NCI-H2029 (cell line): ENCODE measurements around the gene BRAT1.
A peak's percentile ranks its signal among the peaks of the same experiment; 100 is the strongest.

Source experiments
- DNase-seq: peaks from one replicate; lab custom pipeline; 2025; lab: John Stamatoyannopoulos, UW

The BRAT1 gene

GRCh38 chr7:2523461-2523936 lies 31.8 kb downstream of the BRAT1 start:
- DNase-seq = peak; percentile 76

DNA sequence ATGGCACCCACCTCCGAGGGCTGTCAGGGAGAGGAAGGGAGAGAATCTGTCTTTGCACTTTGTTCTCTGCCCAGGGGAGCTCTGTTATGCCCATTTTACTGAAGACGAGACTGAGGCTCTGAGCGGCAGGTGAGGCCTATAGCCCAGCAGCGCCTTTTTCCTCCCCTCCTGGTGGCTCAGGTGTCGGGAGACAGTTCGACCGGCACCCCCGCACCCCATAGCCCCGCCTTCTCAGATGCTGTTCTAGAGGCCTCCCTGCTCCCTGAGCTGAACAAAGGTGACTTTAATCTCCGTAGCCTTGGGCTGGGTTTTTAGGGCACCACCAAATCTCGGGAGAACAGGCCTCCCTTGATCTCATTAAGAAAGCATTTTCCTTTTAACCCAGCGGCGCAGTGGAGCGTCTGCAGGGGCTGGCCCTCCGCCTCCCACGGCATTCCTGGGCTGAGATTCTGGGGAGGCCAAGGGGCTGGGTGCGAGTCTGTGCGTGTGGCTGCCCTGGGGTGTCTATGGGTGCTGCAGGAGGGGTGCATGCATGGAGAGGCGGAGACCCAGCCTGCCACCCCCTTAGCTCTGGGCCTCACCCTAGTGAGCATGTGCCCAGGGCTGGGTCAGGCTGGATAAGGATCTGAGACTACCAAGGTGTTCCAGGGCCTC lies 32.4 kb downstream of the BRAT1 start:
- peak; percentile 37 for DNase-seq

- DNase-seq = peak; percentile 27
These were observed 33.3 kb downstream of the BRAT1 start for GRCh38 chr7:2521952-2522591.

GRCh38 chr7:2521341-2521745 lies 34.0 kb downstream of the BRAT1 start:
- DNase-seq = no peak

GRCh38 chr7:2520761-2521290 lies 34.5 kb downstream of the BRAT1 start:
- DNase-seq = no peak

GRCh38 chr7:2520131-2520760 lies 35.1 kb downstream of the BRAT1 start:
- DNase-seq = no peak

DNA sequence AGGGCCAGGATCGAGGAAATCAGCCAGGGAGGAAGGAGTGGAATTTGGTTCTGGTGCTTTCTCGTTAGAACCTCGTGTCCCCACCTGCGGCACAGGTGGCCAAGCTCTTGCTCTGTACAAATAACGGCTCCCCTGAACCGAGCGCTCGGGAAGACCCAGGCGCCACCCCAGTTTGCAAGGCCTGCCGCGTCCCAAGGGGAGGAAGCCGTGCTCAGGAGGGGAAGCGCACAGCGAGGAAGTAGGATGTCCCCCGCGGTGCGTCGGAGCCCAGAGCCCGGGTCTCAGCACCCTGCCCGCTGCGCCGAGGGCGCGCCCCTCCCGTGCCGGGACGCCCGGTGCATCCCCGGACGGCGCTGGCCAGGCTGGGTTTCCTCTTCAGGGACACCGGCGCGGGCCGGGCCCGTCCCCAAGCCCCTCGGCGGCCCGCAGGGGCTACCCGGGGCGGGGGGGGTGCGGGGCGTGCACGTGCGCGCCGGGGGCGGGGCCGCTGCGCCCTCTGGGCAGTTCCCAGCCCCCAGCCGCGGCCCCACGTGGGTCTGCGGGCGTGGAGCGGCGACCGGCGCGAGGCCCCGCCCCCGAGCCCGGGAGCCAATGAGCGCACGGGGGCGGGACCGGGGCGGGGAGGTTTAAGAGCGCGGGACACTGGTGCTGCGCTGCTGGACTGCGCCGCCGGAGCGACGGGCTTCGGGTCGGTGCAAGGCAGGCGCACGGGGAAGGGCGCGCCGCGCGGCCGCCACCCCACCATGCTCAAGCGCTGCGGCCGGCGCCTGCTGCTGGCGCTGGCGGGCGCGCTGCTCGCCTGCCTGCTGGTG lies 36.0 kb downstream of the BRAT1 start, which contains the start of gene LFNG:
TSS of gene LFNG (plus strand) at position 656 of the 812 bp plus-strand sequence. CDS start at position 744, 88 bp downstream.
- DNase-seq = peak; percentile 82

GRCh38 chr7:2518737-2519118 lies 36.6 kb downstream of the BRAT1 start:
- no peak for DNase-seq

GRCh38 chr7:2517678-2518507 lies 37.4 kb downstream of the BRAT1 start:
- DNase-seq = no peak

DNA sequence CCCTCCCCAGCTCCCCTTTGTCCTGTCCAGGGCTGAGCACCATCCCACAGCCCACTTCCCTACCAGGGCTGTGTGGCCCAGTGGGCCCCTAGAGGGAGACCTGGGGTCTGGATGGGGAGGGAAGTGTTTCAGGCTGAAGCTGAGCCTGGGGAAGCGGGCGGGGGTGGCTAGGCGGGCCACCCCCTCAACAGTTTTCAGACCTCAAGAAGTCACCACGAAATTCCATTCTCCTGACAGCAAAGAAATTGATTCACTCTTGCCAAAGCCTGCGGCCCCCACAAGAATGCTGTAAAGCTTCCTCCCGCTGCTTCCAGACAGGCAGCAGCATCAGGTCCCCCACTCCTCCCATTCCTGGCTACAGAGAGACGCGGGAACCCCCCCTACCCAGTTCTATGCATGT lies 38.3 kb downstream of the BRAT1 start:
- no peak for DNase-seq

DNA sequence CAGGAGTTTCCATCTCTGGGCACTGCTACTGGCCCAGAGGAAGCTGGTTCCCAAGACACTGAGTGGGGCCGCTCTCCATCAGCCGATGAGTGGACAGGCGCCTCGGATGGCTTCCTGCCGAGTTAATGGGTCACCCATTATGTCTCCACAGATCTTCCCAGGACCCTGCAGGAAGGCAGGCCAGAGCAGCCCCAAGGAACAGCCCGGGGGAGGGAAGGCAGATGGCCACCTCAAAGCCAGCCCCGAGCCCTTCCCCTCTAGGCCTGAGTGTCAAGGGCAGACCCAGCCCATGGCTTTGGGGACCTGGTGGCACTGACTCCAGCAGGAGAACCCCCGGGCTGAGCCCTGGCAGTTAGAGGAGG lies 39.1 kb downstream of the BRAT1 start:
- no peak for DNase-seq

DNA sequence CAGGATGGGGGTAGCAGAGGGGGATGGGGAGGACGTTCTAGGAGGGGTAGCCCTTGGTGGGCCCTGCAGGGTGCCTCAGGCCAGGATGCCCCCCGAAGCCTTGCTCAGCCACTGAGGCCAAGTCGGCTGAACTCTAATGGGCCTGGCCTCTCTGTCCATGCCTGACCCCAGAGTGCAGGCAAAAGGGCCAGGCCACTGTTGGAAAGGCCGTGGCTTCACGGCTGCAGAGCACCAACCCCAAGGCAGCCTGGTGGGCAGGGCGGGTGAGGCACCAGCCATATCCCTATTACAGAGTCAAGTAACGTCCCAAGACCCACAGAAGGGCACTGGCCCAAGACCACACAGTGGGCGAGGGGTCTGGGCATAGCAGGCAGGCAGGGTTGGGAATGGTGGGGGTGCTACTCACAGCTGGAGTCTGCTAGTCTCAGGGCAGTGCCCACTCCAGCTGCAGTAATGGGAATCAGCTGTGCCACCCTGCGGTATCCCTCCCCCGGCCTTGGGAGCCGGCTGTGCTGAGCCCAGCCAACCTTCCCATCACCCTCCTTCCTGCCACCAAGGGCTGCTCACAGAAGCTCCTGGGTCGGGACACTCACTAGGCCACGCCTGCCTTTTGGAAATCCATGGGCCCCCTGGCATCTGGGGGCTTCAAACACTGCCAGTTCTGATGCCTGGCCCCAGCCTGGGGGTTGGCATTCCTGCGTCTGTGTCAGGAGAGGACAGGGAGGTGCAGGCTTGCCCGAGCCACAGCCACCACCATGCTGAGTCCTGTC lies 39.7 kb downstream of the BRAT1 start:
- DNase-seq = no peak

DNA sequence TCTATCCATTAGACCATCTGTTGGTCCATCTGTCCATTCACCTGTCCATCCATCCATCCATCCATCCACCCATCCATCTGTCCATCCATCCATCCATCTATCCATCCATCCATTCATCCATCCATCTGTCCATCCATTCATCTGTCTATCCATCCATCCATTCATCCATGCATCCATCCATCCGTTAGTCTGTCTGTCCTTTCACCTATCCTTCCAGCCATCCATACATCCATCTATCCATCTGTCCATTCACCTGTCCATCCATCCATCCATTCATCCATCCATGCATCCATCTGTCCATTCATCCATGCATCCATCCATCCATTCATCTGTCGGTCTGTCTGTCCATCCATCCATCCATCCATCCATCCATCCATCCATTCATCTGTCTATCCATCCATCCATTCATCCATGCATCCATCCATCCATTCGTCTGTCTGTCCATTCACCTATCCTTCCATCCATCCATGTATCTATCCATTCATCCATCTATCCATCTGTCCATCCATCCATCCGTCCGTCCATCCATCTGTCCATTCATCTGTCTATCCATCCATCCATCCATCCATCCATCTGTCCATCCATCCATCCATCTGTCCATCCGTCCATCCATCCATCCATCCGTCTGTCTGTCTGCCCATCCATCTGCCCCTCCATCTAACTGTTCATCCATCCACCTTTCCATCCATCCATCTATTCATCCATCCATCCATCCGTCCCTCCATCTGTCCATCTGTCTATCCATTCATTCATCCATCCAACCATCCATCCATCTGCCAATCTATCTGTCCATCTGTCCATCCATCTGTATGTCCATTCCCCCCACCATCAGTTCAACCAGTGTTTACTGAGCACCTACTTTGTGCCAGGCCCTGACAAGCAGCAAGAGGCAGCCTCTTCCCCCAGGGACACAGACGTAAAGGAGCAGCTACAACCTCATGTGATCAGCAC lies 40.6 kb downstream of the BRAT1 start:
- DNase-seq = no peak

- no peak for DNase-seq
These were observed 41.6 kb downstream of the BRAT1 start for GRCh38 chr7:2513702-2514101.

DNA sequence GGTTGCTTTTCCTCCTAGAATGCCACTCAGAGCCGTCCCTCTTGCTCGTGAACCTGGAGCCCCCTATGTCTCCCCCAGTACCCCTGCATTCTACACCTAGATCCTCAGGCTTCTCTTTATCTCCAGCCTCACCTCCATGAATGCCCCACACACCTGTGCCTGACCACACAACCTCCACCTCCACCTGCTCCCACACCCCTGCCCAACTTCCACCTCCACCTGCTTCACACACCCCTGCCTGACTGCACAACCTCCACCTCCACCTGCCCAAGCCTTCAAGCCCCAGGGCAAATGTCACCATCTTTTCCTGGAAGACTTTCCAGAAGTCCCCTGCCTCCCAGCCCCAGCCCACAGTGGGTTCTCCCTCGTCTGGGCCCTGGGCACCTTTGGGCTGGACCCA lies 42.6 kb downstream of the BRAT1 start:
- no peak for DNase-seq

DNA sequence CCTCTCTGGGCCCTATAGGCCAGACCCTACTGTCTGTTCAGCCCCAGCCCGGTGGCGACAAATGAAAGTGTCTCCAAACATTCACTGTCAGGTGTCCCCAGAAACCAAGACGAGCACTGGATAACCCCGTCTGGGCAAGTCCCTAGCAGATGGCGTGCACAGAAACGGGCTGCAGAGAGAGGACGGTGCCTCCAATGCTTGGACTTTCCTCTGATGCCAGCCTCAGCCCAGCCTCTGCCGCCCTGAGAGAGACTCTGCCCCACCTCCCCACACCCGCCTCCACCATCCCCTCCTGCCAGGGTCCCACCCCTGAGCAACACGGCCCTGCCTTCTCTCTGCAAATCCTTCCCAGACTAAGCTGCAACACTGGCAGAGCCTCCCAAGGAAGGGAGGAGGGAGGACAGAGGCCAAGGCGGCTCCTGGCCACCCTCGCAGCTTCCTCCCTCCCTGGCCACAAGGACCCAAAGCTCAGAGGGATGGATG lies 43.1 kb downstream of the BRAT1 start:
- DNase-seq = no peak

DNA sequence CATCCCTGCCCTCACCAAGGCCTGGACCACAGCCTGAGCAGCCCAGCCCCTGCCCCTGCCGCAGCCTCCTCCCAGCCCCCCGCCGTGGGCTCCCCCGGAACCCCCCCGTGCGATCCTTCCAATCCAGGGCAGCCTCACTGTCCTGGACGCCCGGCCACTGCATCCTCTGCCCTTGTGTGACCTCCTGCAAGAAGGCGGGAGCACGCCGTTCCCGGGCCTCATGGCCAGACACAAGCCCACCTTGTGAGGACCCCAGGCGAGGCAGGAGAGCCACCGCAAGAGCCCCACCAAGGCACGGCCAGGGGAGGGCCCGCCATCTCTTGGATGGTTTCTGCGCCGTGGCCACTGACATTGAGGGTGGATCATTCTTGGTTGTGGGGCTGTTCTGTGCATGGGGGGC lies 43.6 kb downstream of the BRAT1 start:
- DNase-seq = no peak

GRCh38 chr7:2510909-2511768 lies 44.2 kb downstream of the BRAT1 start:
- peak; percentile 53 for DNase-seq
